H1 (cell line): ENCODE data around the gene F11R. TPM values are rescaled to one million over a fixed set of nuclear protein-coding genes. Genes with fewer than 3 reads are reported as not detected.

Experiments
- CTCF ChIA-PET: fragments of 300-600 bp; sonication (Branson Sonifier 250); formaldehyde crosslinking; loops from one replicate; lab custom pipeline; 2021; ENCODE audit not compliant: partially characterized antibody; lab: Charles Lee
- POLR2A ChIA-PET: fragments of 300-600 bp; sonication (Branson Sonifier 250); formaldehyde crosslinking; loops from one replicate; lab custom pipeline; 2021; ENCODE audit warnings: inconsistent platforms; ENCODE audit not compliant: partially characterized antibody; lab: Charles Lee
- DNase-seq, 2 experiments: peaks; one replicate each; pipeline versions ENCODE4 v3.0.0 to v3.0.0-alpha.2; 2010 to 2022; ENCODE audit warnings: low spot score in 2 of 2, low read depth in 1 of 2, mixed read lengths in 1 of 2
- FAIRE-seq: peaks from 2 replicates; lab custom pipeline; 2011; peaks lifted over from hg19 to GRCh38; lab: Jason Lieb, UNC
- H2AFZ ChIP-seq: 2 replicates; pipeline ENCODE4 v1.8.1; 2012; ENCODE audit warnings: low read length, inconsistent platforms
- H2AK5ac ChIP-seq: 2 replicates; pipeline ENCODE4 v1.6.1; 2013; ENCODE audit warnings: low read depth, low read length
- H2BK120ac ChIP-seq: replicated peaks from 2 replicates; pipeline ENCODE3; 2013; ENCODE audit warnings: low read depth, low read length, inconsistent platforms
- H2BK12ac ChIP-seq: 2 replicates; pipeline ENCODE4 v1.6.1; 2013; ENCODE audit warnings: low read depth, low read length
- H2BK15ac ChIP-seq: 2 replicates; pipeline ENCODE4 v1.6.1; 2013; ENCODE audit warnings: low read length
- H2BK20ac ChIP-seq: 2 replicates; pipeline ENCODE4 v1.6.1; 2013; ENCODE audit warnings: low read length
- H2BK5ac ChIP-seq: 2 replicates; pipeline ENCODE4 v1.6.1; 2013; ENCODE audit warnings: low read depth, low read length
- H3K14ac ChIP-seq: 2 replicates; pipeline ENCODE4 v1.6.1; 2013; ENCODE audit warnings: inconsistent platforms; ENCODE audit not compliant: insufficient read length
- H3K18ac ChIP-seq: 2 replicates; pipeline ENCODE4 v1.6.1; 2013; ENCODE audit warnings: low read length; ENCODE audit errors: extremely low read depth
- H3K23ac ChIP-seq: 2 replicates; pipeline ENCODE4 v1.6.1; 2013; ENCODE audit warnings: inconsistent platforms; ENCODE audit not compliant: insufficient read length
- H3K23me2 ChIP-seq: 2 replicates; pipeline ENCODE4 v1.6.1; 2013; ENCODE audit warnings: low read depth, low read length
- H3K27ac ChIP-seq: 2 replicates; pipeline ENCODE4 v1.6.1; 2011; ENCODE audit warnings: low read depth, low read length, inconsistent platforms
- H3K27me3 ChIP-seq, 4 experiments: replicated peaks in 1 of 4; 1 replicate in 1 of 4; 2 replicates in 3 of 4; pipeline versions ENCODE4 v1.6.1 to v1.8.1; 2011 to 2013; ENCODE audit warnings: low read length in 3 of 4, mild to moderate bottlenecking in 3 of 4, inconsistent platforms in 2 of 4, mixed read lengths in 2 of 4, moderate library complexity in 1 of 4; ENCODE audit not compliant: control insufficient read depth in 3 of 4, insufficient read depth in 3 of 4; ENCODE audit errors: extremely low read depth in 1 of 4
- H3K36me3 ChIP-seq, 4 experiments: 2 replicates each; pipeline versions ENCODE4 v1.6.1 to v1.8.1; 2011 to 2013; ENCODE audit warnings: mild to moderate bottlenecking in 4 of 4, low read length in 3 of 4, moderate library complexity in 2 of 4, control low read depth in 1 of 4, inconsistent platforms in 1 of 4; ENCODE audit not compliant: insufficient read depth in 4 of 4, control insufficient read depth in 2 of 4
- H3K4ac ChIP-seq: replicated peaks from 2 replicates; pipeline ENCODE3; 2013; ENCODE audit warnings: low read length, low read depth, mixed read lengths, inconsistent platforms; ENCODE audit not compliant: insufficient read length
- H3K4me1 ChIP-seq, 4 experiments: replicated peaks in 1 of 4; 1 replicate in 1 of 4; 2 replicates in 3 of 4; pipeline versions ENCODE4 v1.6.1 to v1.8.1; 2011 to 2013; ENCODE audit warnings: low read length in 3 of 4, inconsistent platforms in 2 of 4, mixed read lengths in 1 of 4; ENCODE audit not compliant: insufficient read depth in 4 of 4, control insufficient read depth in 3 of 4
- H3K4me2 ChIP-seq, 2 experiments: 2 replicates each; pipeline versions ENCODE4 v1.6.1 to v1.8.1; 2011 to 2013; ENCODE audit warnings: low read depth in 2 of 2, low read length in 2 of 2, control low read depth in 1 of 2, inconsistent platforms in 1 of 2, mild to moderate bottlenecking in 1 of 2; ENCODE audit not compliant: insufficient read depth in 1 of 2
- H3K4me3 ChIP-seq, 4 experiments: fragments of 200-600, 300-600 bp in 1 of 4; sonication (generic), shearing (Covaris generic), sonication (Bioruptor Twin) in 1 of 4; 2 replicates each; pipeline versions ENCODE4 v1.5.1 to v1.8.1; 2011 to 2016; ENCODE audit warnings: low read length in 4 of 4, low read depth in 3 of 4, control low read depth in 2 of 4, inconsistent platforms in 2 of 4, mild to moderate bottlenecking in 2 of 4, mixed read lengths in 1 of 4, moderate library complexity in 1 of 4; ENCODE audit not compliant: insufficient read depth in 2 of 4; ENCODE audit errors: extremely low read depth in 1 of 4
- H3K56ac ChIP-seq: replicated peaks from 2 replicates; pipeline ENCODE3; 2013; ENCODE audit warnings: low read depth, mild to moderate bottlenecking, mixed read lengths, low read length, inconsistent platforms; ENCODE audit not compliant: insufficient read length
- H3K79me1 ChIP-seq: 2 replicates; pipeline ENCODE4 v1.6.1; 2013; ENCODE audit warnings: low read depth, low read length, control low read depth
- H3K79me2 ChIP-seq, 2 experiments: 2 replicates each; pipeline versions ENCODE4 v1.6.1 to v1.8.1; 2012 to 2013; ENCODE audit warnings: low read length in 2 of 2, mild to moderate bottlenecking in 2 of 2, inconsistent platforms in 1 of 2; ENCODE audit not compliant: insufficient read depth in 2 of 2, control insufficient read depth in 1 of 2
- H3K9ac ChIP-seq, 4 experiments: replicated peaks in 1 of 4; 1 replicate in 1 of 4; 2 replicates in 3 of 4; pipeline versions ENCODE4 v1.6.1 to v1.8.1; 2011 to 2013; ENCODE audit warnings: low read depth in 3 of 4, low read length in 3 of 4, control low read depth in 2 of 4, mild to moderate bottlenecking in 2 of 4, moderate library complexity in 2 of 4, inconsistent platforms in 1 of 4; ENCODE audit errors: extremely low read depth in 1 of 4
- H3K9me3 ChIP-seq, 2 experiments: 2 replicates each; pipeline versions ENCODE4 v1.6.1 to v1.8.1; 2012 to 2013; ENCODE audit warnings: mild to moderate bottlenecking in 2 of 2, moderate library complexity in 2 of 2, control low read depth in 1 of 2, inconsistent platforms in 1 of 2, low read depth in 1 of 2, low read length in 1 of 2, mixed read lengths in 1 of 2; ENCODE audit not compliant: insufficient read depth in 2 of 2
- H4K20me1 ChIP-seq, 2 experiments: replicated peaks in 1 of 2; 2 replicates each; pipeline versions ENCODE3 to v1.8.1; 2011 to 2013; ENCODE audit warnings: inconsistent platforms in 2 of 2, low read length in 2 of 2, mild to moderate bottlenecking in 1 of 2; ENCODE audit not compliant: insufficient read depth in 2 of 2, control insufficient read depth in 1 of 2
- H4K5ac ChIP-seq: 2 replicates; pipeline ENCODE4 v1.6.1; 2013; ENCODE audit warnings: low read length, low read depth, mixed read lengths, inconsistent platforms; ENCODE audit not compliant: insufficient read length
- H4K8ac ChIP-seq: 2 replicates; pipeline ENCODE4 v1.8.0; 2013; ENCODE audit warnings: mild to moderate bottlenecking, moderate library complexity, low read length, inconsistent platforms; ENCODE audit not compliant: insufficient read depth; ENCODE audit errors: extremely low read depth
- H4K91ac ChIP-seq: replicated peaks from 2 replicates; pipeline ENCODE3; 2013; ENCODE audit warnings: low read length, mixed read lengths, inconsistent platforms; ENCODE audit not compliant: insufficient read length
- CBX8 ChIP-seq: fragments of 300-800, 300-1000 bp; sonication (generic); IDR thresholded peaks from 2 replicates; pipeline ENCODE4 v1.7.1; 2016; ENCODE audit warnings: low read depth, low read length, borderline replicate concordance
- GABPA ChIP-seq: IDR thresholded peaks from 2 replicates; pipeline ENCODE4 v1.6.1; 2011; ENCODE audit warnings: mild to moderate bottlenecking, low read length, moderate library complexity, borderline replicate concordance; ENCODE audit not compliant: insufficient read depth
- RBBP5 ChIP-seq: IDR thresholded peaks from 2 replicates; pipeline ENCODE4 v1.7.1; 2012; ENCODE audit warnings: low read depth, mild to moderate bottlenecking, inconsistent platforms, low read length, moderate library complexity, borderline replicate concordance
- SIRT6 ChIP-seq: IDR thresholded peaks from one replicate; pipeline ENCODE4 v1.7.1; 2012; ENCODE audit warnings: low read length, inconsistent platforms
- SP1 ChIP-seq: IDR thresholded peaks from 2 replicates; pipeline ENCODE4 v1.6.1; 2011; ENCODE audit warnings: low read depth, low read length
- WGBS, 2 experiments: shearing (Covaris generic) in 1 of 2; methylation state at CpG; one replicate each; pipeline versions ENCODE4 v1.1.6 to v1.1.7; 2013 to 2015; ENCODE audit warnings: low lambda C conversion rate in 2 of 2, mixed read lengths in 2 of 2, inconsistent platforms in 1 of 2, low coverage in 1 of 2, missing lambda C conversion rate in 1 of 2; ENCODE audit not compliant: insufficient replicate concordance in 2 of 2, insufficient coverage in 1 of 2, insufficient read length in 1 of 2; ENCODE audit errors: extremely low coverage in 1 of 2, missing lambda C conversion rate in 1 of 2; 5-methylcytosine and 5-hydroxymethylcytosine counted together
- polyA plus RNA-seq, 7 experiments: library from polyadenylated mRNA; depleted of rRNA in 3 of 7; stranded (reverse) in 5 of 7; unstranded in 2 of 7; fragments of >200 nt in 5 of 7; fragments of 200-250 nt in 2 of 7; gene quantifications; 1 replicate in 5 of 7; 2 replicates in 1 of 7; 4 replicates in 1 of 7; pipeline versions ENCODE4 v1.2.1 to v1.2.3, GENCODE V29; 2011 to 2013; ENCODE audit warnings: missing spikeins in 2 of 7, mixed read lengths in 2 of 7
- total RNA-seq: library from RNA; stranded (reverse); fragmentation: NEBNext Ultra II Directional; extraction: Animal tissue kit (Norgen Biotek cat#: 25700); gene quantifications from 2 replicates; pipeline ENCODE4 v1.2.1, GENCODE V29; 2021

The F11R gene
- total and polyA plus RNA-seq, 2 of the 8 experiments (the other 6 are each of a cell fraction or from before 2014, with no cell fraction given) = 159 to 200 TPM

DNA sequence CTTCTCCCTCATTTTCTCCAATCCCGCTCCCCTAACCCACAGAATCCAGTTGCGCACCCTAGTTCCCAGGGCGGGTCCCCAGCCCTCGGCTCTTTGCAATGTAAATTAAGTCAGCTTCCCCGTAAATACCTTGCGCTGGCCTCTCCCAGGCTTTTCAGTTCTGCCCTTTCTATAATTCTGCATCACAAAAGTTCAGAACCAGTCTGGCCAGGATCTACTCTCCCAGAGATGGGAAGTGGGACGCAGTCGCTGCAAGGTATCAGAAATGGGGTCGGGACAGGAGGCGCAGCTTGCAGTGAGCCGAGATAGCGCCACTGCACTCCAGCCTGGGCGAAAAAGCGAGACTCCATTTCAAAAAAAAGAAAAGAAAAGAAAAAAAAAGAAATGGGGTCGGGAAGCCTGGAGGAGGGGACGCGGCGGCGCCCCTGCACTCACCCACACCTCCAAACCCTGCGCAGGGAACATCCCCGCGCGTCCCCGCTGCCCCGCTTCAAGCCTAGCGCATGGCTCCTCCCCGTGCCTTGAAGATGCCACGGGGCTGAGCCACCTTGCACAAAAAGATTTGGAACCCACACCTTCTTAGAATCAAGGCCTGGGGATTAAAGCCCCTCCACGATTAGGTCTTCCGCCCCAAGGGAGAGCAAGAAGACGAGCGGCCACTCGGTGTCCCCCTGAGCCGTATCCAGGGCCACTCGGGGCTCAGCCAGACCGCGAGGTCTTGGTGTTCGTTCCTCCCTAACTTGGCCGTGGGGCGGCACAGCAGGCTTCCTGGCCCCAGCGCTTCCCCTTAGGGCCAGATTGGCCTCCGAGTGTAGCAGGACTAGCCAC lies 39.2 kb downstream of the F11R start:
- Histone ChIP-seq H2AK5ac (peak overlapping the region; percentile 75; the same call in 1 of the 2 replicates), H2BK20ac (peak overlapping the region; percentile 97; the same call in 1 of the 2 replicates), H3K4ac (peak overlapping the region; percentile 74), H3K27me3 (no peaks in the 10 kb centered on the region), H4K8ac (peak overlapping the region; percentile 90; the same call in 1 of the 2 replicates), H2BK120ac (peak overlapping the region; percentile 91), H3K4me1 (peaks cover 5 to 17% (median 8%) of the 10 kb centered on the region in 4 experiments; a peak in 6 of 7 replicates), H3K18ac (peak overlapping the region; percentile 99), H3K23ac (no peak overlapping the region), H3K27ac (peak overlapping the region; percentile 70), H3K9me3 (peaks cover 0 to 3% of the 10 kb centered on the region in 2 experiments; a peak in 1 of 4 replicates), H3K79me1 (no peaks in the 10 kb centered on the region), H3K36me3 (no peaks in the 10 kb centered on the region), H2BK5ac (peak overlapping the region; percentile 94), H3K9ac (peak overlapping the region in 3 of 4 experiments; percentile 64 to 71 (median 64); a peak in 6 of 7 replicates), H4K5ac (peak overlapping the region; percentile 73), H4K20me1 (no peaks in the 10 kb centered on the region), H2AFZ (no peak overlapping the region), H3K56ac (peak overlapping the region; percentile 70), H2BK15ac (peak overlapping the region; percentile 81; the same call in 1 of the 2 replicates), H3K4me3 (peak overlapping the region; percentile 29 to 51 (median 41)), H3K79me2 (no peaks in the 10 kb centered on the region), H3K23me2 (peaks cover 5% of the 10 kb centered on the region), H2BK12ac (peak overlapping the region; percentile 95), H4K91ac (peak overlapping the region; percentile 79), H3K4me2 (peak overlapping the region; percentile 69 to 76), H3K14ac (no peak overlapping the region)
- 5% methylated on average over 40 of the region's 42 CpGs; no CpG with 5 or more reads in 1 of the 2 experiments for WGBS, 2 experiments
- ChIA-PET POLR2A (interaction anchor here (0.7 to 1.3 kb wide), 6 partner anchors 10 to 258 kb away, joined by 3 to 6 read pairs (median 4); partner anchors contain the start of genes F11R and ITLN2), CTCF (interaction anchor here (0.6 to 1.0 kb wide), 2 partner anchors 30 to 206 kb away, joined by 3 read pairs; no protein-coding TSS in a partner anchor)
- peak; percentile 65 for FAIRE-seq
- DNase-seq = peak; percentile 58 to 72
- peak; percentile 81 for TF ChIP-seq SP1
- no peak for TF ChIP-seq SIRT6
- no peak for TF ChIP-seq GABPA
- TF ChIP-seq CBX8 = no peak
- TF ChIP-seq RBBP5 = peak; percentile 86; the same call in 1 of the 2 replicates
